GM04503 (cell line): ENCODE results near the gene HPSE2.

ENCODE experiments used
- DNase-seq: peaks from one replicate; pipeline ENCODE4 v3.0.0-alpha.2; 2012; ENCODE audit warnings: low read depth

The HPSE2 gene

DNA sequence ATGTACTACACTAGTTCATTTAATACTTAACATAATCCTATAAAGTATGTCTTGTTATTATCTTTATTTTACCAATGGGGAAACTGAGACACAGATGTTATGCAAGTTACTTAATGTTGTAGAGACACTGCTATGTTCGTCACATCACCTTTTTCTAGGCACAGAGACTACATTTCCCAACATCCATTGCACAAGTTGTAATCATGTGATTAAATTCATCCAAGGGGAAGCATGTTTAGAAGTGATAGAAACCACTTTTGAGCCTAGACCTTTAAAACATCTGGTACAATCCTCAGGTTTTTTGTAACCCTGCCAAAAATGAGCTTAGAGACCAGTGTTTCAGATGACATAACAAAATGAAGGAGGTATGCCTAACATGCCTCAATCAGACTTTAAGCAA is 402.1 kb downstream of the HPSE2 start:
- DNase-seq, result no peak

DNA sequence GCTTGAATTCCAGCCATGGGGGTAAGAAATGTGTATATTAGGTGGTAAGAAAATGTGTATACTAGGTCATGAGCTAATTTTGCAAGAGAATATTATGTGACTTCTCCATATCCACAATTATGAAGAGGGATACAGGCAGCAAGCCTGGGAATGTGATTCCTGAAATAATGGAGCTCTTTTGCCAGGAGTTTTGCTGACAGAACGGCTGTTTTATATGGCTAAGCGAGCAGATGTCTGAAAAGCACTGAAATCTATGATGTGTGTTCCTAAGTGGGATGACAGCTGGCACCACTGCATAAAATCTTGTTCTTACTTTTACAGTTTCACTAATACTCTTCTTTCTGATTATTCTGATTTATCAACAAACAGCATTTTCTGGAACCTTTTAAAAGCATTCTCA is 402.9 kb downstream of the HPSE2 start:
- DNase-seq, result no peak

DNA sequence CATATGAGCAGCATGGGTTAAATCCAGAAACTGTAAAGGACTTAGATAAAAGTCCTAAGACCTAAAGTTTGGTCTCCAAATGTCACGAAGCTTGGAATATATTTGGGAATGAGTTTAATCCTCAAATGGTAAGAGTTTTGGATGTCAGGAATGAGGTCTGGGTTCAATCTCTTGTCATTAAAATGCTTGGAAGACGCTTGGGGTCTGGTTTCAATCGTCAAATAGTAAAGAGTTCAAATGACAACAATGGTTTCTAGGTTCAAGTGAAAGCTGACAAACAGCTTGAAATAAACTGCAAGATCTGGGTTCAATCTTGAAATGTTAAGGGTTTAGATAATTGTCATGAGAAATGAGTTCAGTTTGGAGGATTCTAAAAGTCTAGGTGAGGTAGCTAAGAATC is 403.5 kb downstream of the HPSE2 start:
- DNase-seq, result no peak

DNA sequence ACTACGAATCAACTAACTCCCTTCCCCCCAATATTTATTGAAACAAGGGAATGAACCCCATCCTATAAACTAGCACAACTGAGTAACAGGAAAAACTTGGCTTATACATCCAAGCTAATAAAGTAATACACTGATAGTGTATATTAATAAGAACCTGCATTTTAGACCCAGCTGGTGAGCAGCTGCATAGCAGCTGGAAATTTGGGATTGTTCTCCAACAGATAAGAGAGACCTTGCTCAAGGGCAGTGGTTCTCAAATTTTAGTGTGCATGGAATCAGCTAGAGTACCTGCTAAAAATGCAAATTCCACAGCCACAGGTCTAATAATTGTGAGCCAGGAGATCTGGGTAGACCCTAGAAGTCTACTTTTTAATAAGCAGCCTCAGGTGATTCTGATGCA is 404.3 kb downstream of the HPSE2 start:
- no peak for DNase-seq

DNA sequence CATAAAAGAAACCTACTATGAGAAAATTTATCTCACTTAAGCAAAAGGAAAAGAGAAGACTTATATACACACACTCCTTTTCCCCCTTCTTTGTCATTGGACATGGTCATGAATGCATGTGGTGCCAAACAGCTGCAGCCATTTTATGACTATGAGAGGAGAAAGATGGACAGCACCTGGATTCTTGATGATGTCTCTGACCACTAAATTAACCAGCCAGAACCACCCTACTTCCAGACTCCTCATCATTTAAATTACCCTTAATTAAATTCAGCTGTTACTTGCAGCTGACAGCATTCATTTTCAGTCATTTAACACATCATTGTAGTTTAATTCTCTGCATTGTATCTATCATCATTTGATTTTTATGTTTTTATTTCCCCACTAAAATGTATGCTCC is 409.9 kb downstream of the HPSE2 start:
- no peak for DNase-seq

DNA sequence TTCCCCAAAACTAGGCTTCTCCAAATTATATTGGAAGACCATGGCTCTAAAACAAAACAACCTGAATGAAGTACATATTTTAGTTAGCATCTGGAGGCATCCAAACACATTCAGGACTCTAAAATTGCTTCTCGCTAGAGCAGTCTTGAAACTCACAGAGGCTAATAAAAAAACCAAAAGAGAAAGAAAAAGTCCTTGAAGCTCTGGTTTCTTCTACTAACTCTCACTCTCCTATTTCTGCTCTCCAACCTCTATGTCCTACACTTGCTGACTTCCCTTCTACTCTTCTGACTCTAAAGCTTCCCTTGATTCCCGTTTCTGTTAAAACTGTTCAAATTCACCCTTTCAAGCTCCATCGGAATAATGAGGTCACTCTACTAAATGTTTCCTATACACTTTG is 418.3 kb downstream of the HPSE2 start:
- no peak for DNase-seq

DNA sequence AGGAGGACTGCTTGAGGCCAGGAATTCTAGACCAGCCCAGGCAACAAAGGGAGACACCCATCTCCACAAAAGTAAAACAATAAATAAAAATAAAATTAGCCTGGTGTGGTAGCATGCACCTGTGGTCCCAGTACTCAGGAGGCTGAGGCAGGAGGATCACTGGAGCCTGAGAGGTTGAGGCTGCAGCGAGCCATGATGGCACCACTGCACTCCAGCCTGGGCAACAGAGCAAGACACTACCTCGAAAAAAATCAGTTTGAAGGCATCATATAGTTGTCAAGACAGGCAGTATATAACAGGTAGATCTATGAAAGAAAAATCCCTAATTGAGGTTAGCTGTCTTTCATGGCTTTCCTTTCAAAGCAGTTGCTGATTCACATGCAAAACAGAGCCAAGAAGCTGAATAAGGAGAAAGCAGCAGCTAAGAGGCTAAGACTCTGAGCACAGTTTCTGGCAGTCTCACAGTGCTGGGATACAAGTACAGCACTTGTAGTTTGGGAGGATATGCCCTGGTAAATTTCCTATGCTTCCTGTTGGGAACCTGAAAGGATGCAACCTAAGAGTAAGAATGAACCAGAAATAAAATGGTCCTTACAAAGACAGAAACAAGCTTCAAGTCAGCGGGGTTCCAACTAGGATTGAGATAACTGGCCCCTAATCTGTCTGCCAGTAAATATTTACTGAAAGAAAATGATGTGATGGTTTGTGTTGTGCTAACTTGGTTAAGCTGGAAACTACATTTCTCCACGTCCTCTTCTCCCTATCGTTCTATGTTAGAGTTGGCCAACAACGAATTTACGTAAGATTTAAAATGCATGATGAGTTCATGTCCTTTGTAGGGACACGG is 420.4 kb downstream of the HPSE2 start:
- DNase-seq, result no peak

DNA sequence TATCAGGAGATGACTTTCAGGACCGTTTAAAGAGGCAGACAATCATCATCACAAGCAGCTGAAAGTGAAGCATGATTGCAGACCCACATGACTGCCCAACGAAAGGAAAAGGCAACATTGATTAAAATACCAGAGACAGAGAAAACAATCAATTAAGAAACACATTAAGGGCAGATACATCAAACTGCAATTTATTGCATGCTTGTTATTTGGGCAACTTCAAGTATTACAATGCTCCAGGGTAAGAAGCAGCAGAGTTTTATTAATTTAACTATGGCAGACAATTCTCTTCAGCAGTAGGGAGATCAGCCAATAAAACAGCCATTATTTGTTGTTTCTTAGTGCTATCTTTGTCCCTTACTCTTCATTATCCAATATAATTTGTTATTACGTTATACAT is 421.2 kb downstream of the HPSE2 start:
- DNase-seq, result no peak

DNA sequence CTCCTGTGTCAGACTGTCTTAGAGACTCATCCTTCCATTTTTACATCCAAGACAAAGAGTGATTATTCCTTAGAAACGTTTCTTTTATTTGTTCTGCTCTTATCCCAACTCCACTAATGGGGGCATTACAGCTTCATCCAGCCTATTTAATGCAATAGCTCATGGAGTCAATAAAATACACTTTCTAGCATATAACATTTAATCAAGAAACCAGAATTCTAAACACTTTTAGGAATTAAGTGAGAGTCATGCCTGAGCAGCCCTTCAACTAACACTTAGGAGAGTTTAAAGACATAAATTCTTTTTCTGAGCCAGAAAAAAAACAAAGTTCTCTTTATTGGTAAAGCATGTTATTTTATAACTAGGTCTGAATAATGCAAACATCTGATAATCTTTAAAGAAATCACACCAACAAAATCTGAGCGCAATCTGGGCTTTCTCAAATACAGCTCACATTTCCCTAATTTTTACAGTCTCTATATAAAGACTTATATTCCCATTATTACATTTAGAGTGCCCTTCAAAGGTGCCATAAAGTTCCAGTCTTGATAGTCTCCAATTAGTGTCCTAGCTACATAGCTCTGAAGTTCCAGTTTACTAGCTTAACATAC is 427.3 kb downstream of the HPSE2 start:
- no peak for DNase-seq

DNA sequence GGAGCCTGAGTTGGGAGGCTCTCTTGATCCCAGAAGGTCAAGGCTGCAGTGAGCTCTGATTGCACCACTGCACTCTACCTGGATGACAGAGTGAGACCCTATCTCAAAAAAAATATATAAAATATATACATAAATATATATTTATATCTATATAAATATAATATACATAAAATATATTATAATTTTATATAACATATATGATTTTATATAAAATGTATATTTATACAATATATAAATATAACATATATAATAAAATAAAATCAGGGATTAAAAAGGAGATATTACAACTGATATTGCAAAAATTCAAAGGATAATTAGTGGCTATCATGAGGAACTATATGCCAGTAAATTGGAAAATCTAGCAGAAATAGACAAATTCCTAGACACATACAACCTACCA is 435.4 kb downstream of the HPSE2 start:
- no peak for DNase-seq

DNA sequence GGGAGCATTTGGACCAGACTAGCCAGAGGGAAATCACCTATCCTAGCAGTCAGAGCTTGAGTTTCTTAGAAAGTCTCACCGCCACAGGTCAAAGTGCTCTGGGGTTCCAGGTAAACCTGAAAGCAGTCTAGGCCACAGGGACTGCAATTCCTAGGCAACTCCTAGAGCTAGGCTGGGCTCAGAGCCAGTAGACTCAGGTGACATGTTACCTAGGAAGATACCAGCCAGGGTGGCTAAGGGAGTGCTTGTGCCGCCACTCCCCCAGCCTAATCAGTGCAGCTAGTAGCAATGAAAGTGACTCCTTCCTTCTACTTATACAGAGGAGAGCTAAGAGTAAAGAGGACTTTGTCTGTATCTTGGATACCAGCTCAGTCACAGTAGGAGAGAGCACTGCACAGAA is 440.2 kb downstream of the HPSE2 start:
- DNase-seq, result no peak

DNA sequence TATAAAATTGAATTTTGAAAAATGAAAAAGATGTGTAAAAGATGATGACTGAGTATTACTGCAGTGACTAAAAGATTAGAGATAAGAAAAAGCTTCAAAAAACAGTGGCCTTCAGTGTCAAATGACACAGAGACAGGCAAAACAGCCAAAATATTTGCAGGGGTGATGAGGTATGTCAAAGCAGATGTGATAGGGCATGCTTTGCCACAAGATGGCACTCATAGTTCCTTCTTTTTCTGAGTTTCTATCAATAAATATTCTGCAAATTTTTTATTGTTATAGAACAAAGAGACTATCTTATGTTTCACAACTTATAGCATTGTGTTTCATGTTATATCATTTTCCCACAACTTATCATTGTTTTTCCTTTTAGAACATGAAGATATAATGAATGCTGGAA is 444.8 kb downstream of the HPSE2 start:
- DNase-seq, result no peak

DNA sequence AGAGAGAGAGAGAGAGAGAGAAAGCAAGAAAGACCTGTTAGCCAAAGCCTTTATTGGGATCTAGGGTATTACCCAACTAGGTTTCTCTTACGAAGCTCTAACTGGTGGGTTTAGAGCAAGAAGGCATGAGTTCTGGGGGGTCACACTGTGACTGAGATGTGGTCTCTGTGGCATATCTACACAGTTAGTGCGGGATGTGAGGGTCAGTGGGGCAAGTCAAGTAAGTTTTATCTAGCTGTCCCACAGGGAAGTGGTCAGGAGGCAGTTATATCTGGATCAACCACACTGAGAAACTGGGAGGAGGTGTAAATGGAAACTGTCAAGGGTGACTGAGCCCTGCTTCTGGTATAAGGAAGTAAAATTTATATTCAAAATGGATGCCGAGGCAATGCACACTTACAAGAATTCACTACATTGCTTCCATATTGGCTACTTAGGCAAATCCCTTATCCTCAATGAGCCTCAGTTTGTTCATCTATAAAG is 457.3 kb downstream of the HPSE2 start:
- no peak for DNase-seq

DNA sequence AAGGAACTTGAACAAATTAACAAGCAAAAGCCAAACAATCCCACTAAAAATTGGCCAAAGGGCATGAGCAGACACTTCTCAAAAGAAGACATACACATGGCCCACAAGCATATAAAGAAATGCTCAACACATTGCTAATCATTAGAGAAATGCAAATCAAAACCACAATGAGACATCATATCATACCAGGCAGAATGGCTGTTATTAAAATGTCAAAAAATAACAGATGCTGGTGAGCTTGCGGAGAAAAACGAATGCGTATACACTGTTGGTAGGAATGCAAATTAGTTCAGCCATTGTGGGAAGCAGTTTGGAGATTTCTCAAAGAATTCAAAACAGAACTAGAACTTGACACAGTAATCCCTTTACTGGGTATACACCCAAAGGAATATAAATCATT is 477.2 kb downstream of the HPSE2 start:
- peak; percentile 0 for DNase-seq

DNA sequence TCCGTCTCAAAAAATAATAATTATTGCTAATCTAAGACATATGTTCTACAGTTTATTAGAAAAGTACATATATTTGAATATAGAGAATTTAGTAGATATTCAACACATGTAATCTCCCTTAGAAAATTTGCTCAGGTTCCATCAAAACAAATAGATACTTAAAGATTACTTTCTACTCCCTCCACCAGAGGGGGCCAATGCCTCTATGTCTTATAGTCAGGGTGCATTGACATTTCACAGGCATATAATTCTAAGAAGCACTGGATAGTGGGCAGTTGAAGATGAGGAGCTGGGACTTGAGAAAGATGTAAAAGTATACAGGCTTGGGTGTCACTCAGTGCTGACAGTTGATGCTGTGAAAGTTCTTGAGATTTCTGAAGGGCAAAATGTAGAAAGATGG is 487.4 kb downstream of the HPSE2 start:
- DNase-seq, result no peak

DNA sequence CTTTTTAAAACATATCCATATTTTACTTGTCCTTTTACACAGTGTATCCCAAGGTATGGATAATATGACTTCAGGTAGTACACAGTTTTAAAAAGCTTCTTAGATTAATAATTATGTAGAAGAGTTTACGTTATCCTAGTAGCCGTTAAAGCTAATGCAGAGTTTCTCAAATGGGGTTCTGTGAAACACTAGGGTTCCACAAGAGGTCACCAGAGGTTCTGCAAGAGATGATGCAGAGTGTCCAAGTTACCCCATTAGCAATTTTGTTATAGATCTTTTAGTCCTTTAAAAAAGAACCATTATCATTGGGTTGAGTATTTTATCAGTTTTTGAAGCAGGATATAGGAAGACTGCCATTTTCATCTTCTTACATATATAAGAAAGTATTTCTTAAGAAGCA is 490.0 kb downstream of the HPSE2 start:
- DNase-seq, result no peak

DNA sequence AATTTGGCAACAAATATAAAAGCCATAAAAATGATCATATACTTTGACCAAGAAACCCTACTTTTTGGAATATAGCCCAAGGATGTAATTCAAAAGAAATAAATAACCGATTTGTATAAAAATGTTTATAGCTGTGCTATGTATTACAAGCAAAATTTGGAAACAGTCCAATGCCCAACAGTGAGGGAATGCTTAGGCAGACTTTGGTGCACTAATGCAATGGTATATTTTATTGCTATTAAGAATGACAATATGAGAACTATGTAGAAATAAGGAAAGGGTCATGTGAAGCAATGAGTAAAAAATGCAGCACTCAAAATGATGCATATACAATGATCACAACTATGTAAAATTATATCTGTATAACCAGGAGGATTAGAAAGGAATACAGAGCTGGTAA is 515.1 kb downstream of the HPSE2 start:
- DNase-seq, result no peak

DNA sequence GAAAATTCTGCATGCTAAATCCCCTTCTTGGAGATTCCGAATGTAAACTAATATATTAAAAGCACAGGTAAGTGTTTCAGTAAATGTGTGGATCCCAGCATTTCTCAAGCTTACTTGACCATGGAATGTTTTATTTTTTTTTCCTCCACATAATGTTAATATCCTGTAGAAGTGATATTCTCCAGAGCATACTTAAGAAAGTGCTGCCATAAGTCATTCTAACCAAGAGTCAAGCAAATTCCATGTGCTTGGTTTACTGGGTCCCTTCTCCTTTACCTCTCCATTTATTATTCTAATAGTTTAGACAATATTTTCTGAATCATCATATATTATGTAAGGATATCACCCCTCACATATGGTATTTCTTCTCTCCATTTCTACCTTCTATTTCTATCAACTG is 522.1 kb downstream of the HPSE2 start:
- no peak for DNase-seq

DNA sequence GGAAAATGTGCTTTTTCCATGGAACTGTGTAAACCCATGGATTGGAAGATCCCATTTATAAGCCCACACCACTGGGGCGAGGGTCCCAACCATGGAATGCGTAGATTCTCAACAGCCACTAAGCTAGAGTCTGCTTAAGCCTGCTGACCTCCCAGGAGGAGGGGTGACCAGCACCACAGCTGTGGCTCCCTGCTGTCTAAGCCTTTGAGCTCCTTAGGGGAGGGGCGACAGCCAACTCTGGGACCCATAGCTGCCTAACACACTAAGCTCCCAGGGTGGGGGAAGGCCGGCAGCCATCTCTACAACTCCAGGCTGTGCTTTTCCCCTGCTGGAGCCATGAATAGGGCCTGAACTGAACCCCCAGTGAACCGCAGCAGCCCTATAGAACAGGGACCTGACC is 539.1 kb downstream of the HPSE2 start:
- DNase-seq, result no peak

DNA sequence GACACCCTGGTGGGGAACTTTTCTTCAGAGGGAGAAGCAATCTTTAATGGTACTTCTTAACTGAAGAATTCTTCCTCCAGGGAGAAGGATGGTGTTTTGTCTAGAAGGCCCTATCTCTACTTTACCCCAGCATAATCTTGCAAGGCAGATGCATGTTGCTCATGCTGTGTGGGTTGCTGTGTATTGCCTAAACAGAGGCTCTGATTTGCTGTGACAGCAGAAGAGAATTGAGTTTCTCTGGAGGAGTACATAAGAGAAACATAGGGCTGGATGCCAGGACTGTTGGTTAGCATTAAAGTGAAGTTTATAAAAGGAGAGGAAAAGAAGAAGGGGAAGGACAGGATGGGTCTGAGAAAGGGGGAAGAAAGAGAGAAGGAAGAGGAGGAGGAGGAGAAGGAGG is 540.8 kb downstream of the HPSE2 start:
- DNase-seq, result no peak

DNA sequence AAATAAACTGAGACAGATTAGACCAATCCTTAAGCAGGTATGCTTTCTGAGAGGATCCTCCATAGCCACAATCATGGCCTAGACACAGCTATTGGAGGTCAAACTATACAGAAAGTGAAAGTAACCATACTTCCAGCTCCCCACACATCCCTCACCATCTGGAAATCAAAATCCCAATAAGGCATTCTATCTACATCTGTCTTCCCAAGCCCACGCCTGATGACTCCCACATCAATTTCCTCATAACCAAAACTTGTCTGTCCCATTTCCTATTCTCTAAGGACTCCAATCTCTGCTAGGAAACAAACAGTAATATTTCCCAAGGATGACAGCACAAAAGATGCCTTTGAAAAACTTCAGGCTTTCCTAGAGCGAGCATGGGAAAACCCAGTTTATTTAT is 541.6 kb downstream of the HPSE2 start:
- no peak for DNase-seq

DNA sequence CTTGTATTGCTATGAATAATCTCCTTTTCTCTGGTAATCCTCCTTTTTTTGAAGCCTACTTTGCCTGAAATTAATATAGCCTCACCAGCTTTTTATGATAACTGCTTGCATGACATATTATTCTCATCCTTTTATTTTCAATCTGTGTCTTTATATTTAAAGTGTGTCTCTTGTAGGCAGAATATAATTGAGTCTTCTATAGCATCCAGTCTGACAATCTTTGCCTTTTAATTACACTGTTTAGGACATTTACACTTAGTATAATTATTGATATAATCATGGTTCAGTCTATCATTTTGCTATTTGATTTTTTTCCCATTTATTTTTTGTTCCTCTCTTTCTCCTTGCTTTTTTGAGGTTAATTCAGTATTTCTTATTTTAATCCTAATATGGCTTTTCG is 548.0 kb downstream of the HPSE2 start:
- DNase-seq, result no peak

DNA sequence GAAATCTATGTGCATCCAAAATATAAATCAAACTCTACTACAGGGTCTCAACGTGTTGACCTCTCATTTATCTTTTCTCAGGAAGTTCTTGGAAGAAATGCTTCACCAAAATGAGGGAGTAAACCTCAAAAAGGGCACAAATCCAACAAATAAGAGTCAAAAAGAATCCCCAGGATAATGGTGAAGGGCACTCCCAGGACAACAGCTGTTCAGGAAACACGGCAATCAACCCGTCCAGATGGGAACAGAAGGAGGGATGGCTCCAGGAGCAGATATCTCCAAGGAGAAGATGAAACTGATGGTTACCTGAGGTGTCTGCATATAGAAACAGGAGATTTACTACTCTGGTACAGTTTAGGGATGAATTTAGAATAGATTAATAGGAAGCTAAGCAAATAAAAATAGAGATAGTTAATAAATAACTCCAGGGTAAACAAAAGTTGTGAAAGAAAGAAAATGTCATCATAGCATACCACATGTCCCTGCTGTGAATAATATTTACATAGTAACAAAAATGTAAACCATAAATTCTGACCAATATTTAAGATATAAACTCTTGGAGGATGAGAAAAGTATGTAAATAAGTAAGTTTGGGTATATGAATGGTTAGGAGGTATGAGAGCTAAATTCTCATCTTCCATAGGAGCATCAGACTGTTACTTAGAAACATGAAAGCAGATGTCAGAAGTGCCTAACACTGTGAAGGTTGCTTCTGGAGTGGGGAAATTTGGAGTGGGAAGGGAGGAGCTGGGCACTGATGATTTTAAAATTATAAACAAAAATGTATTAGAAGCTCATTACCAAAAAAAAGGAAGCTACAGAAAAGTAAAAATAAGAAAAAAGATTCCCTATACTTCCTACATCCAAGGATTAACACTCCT is 551.4 kb downstream of the HPSE2 start:
- DNase-seq, result no peak
